A673 (cell line): Measurements from ENCODE around the gene SELENOS.

ENCODE experiments used
- CTCF ChIP-seq: fragments of 300-800, 200-600 bp; sonication (generic); conservative IDR thresholded peaks from 2 replicates; pipeline ENCODE4 v1.5.1; 2017; ENCODE audit warnings: low read depth, mild to moderate bottlenecking, antibody characterized with exemption, low read length, moderate library complexity, mixed read lengths
- EZH2 ChIP-seq: fragments of 200-600 bp; sonication (generic); IDR thresholded peaks from 2 replicates; pipeline ENCODE4 v1.6.1; 2017; ENCODE audit warnings: borderline replicate concordance, low read depth, mild to moderate bottlenecking, mixed read lengths, antibody characterized with exemption, low read length; ENCODE audit not compliant: poor library complexity, severe bottlenecking

GRCh38 chr15:101316529-101316928, 39.2 kb upstream of the SELENOS start:
- TF ChIP-seq EZH2 (no peak), CTCF (no peak)
